Bronchial epithelial cell (primary cell): ENCODE data around the gene KRT33B. TPM values are rescaled to one million over a fixed set of nuclear protein-coding genes. Genes with fewer than 3 reads are reported as not detected.

Experiments used
- DNase-seq: peaks from one replicate; pipeline ENCODE4 v3.0.0-alpha.2; 2010; ENCODE audit warnings: low read depth
- FAIRE-seq: peaks from 2 replicates; lab custom pipeline; 2011; peaks lifted over from hg19 to GRCh38; lab: Jason Lieb, UNC
- H3K27me3 ChIP-seq: 2 replicates; pipeline ENCODE4 v1.5.1; 2011; ENCODE audit warnings: low read length; ENCODE audit not compliant: control insufficient read depth, insufficient read depth
- H3K36me3 ChIP-seq: 2 replicates; pipeline ENCODE4 v1.5.1; 2011; ENCODE audit warnings: low read length; ENCODE audit not compliant: control insufficient read depth, insufficient read depth
- H3K4me3 ChIP-seq: 2 replicates; pipeline ENCODE4 v1.5.1; 2011; ENCODE audit warnings: mild to moderate bottlenecking, low read depth, low read length, control low read depth
- total RNA-seq: library from RNA; depleted of rRNA; stranded (reverse); fragments of >200 nt; gene quantifications from 2 replicates; pipeline ENCODE4 v1.2.1, GENCODE V29; 2014
- TF ChIP-seq, protein P1 (sequence below): IDR thresholded peaks from 2 replicates; pipeline ENCODE4 v1.5.1; 2011; ENCODE audit warnings: mild to moderate bottlenecking, moderate library complexity, low read length, control low read depth, inconsistent platforms; ENCODE audit not compliant: insufficient read depth, severe bottlenecking

Gene KRT33B
- total RNA-seq, 1 donor from 2014 or later = 0.79 TPM

DNA sequence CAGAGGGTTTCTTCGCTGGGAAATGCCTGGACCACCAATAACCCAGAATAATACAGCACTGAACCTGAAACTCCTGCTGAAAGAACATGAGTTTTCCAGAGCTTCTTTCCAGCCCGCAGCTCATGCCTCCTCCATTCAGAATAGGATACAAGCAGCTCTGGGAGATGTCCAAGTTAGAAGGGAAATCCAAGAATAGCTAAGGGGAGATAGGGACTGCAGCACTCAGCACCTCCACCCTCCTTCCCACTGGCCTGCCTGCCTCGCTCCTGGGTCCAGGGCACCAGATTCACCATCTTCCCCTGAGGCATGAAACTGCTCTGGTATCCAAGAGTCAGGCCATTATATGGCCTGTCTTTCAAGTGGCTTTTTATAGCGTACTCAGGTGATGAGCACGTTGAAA lies 23.7 kb upstream of the KRT33B start:
- Histone ChIP-seq H3K4me3 (no peak overlapping the region), H3K27me3 (no peaks in the 10 kb centered on the region), H3K36me3 (no peaks in the 10 kb centered on the region)
- FAIRE-seq (no peak), DNase-seq (no peak)
- TF ChIP-seq, protein P1, sequence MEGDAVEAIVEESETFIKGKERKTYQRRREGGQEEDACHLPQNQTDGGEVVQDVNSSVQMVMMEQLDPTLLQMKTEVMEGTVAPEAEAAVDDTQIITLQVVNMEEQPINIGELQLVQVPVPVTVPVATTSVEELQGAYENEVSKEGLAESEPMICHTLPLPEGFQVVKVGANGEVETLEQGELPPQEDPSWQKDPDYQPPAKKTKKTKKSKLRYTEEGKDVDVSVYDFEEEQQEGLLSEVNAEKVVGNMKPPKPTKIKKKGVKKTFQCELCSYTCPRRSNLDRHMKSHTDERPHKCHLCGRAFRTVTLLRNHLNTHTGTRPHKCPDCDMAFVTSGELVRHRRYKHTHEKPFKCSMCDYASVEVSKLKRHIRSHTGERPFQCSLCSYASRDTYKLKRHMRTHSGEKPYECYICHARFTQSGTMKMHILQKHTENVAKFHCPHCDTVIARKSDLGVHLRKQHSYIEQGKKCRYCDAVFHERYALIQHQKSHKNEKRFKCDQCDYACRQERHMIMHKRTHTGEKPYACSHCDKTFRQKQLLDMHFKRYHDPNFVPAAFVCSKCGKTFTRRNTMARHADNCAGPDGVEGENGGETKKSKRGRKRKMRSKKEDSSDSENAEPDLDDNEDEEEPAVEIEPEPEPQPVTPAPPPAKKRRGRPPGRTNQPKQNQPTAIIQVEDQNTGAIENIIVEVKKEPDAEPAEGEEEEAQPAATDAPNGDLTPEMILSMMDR = no peak

DNA sequence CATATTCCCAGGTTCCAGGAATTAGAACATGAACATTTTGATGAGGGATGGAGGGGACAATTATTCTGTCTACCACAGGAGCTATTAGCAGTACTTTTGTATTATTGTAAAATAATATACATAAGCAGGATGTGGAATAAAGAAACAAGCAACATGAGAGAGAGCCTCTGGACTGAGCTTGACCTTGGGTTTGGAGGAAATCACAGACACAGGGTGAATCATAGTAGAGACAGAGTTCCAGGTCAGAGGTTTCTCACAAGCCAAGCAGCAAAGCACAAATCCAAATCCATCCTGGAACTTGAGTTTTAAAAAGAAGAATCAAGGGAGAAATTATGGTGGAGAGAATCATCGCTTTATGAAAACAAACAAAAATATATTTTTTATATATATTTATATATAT lies 22.7 kb upstream of the KRT33B start:
- Histone ChIP-seq H3K36me3 (no peaks in the 10 kb centered on the region), H3K4me3 (no peak overlapping the region), H3K27me3 (no peaks in the 10 kb centered on the region)
- DNase-seq (peak; percentile 43), FAIRE-seq (no peak)
- TF ChIP-seq, protein P1 = no peak

DNA sequence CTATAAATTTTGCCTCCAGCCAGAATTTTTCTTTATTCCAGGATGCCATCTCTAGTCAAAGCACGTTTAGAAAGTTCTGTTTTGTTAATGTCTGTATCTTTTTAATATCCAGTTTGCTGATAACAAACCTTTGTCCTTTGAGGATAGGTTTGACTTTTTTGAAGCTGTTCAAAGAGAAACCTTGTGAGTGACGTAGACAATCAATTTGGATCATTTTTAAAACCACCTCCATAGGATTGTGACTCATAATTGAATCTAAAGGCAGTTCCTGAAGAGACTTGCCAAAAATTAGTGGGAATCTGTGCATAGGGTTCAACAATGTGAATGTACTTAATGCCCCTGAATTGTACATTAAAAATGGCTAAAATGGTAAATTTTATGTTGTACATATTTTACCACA lies 21.9 kb upstream of the KRT33B start:
- no peaks in the 10 kb centered on the region for H3K27me3 ChIP-seq
- H3K36me3 ChIP-seq = no peaks in the 10 kb centered on the region
- FAIRE-seq (no peak), DNase-seq (peak; percentile 37)
- TF ChIP-seq, protein P1 = no peak
- no peak overlapping the region for H3K4me3 ChIP-seq

DNA sequence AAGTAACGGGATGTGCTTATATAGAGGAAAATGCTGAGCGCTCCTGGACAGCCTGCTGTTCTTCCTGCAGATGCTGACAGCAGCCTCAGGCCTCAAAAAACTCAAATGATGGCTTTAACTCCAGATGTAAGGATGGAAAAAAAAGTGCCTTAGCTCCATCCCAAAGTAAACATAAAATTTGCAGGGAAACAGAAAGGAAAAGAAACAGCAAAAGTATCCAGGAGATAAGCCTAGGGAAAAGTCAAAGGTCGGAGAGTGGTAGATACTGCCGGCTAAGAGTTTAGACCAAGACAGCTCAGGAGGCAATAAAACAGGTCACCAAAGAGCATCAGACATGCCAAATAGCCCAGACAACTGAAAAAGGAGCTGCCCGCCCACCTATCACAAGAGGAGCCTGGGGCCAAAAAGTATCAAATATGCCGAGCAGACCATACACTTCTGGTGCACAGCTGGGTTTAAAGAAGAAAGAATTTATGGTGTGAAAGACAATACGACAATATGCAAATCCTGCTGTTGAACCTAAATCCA lies 20.9 kb upstream of the KRT33B start:
- DNase-seq (no peak), FAIRE-seq (no peak)
- H3K27me3 ChIP-seq = no peaks in the 10 kb centered on the region
- TF ChIP-seq, protein P1 = no peak
- no peak overlapping the region for H3K4me3 ChIP-seq
- no peaks in the 10 kb centered on the region for H3K36me3 ChIP-seq

DNA sequence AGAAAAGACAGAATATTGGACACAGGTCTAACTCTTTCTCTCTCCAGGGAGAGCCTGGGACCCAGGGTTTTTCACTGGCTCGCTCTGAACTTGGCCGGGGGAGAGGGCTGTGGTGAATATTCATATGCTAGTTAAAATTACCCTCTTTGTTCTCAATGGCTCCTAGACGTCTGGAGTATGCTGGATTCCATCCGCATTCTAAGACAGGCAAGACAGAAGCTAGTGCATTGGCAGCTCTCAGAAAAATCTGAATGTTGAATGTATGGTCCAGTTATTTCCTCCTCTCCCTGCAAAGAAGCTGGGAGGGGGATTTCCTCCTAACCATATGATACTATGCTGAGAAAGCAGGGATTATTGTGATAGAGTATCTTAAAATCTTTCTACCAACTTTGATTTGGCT lies 18.1 kb upstream of the KRT33B start:
- TF ChIP-seq, protein P1 = no peak
- H3K4me3 ChIP-seq = no peak overlapping the region
- no peaks in the 10 kb centered on the region for H3K36me3 ChIP-seq
- no peak for DNase-seq
- FAIRE-seq = no peak
- no peaks in the 10 kb centered on the region for H3K27me3 ChIP-seq

DNA sequence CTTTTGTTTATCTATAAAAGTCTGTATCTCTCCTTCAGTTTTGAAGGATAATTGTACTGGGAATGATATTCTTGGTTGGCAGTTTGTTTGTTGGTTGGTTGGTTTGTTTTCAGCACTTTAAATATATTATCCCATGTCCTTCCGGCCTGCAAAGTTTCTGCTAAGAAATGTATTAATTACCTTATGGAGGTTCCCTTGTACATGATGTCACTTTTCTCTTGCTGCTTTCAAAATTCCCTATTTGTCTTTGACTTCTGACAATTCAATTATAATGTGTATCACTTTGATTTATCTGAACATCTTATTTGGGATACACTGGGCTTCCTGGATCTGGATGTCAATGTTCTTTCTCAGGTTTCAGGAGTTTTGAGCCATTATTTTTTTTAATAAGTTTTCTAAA lies 16.6 kb upstream of the KRT33B start:
- TF ChIP-seq, protein P1 = no peak
- no peak for FAIRE-seq

More for the DNA sequence above, 16.6 kb upstream of the KRT33B start:
- no peak for DNase-seq
- Histone ChIP-seq H3K27me3 (no peaks in the 10 kb centered on the region), H3K36me3 (no peaks in the 10 kb centered on the region), H3K4me3 (no peak overlapping the region)
